H1 (cell line): ENCODE data around the gene CCL15. TPM values are rescaled to one million over a fixed set of nuclear protein-coding genes. Genes with fewer than 3 reads are reported as not detected.

Experiments used
- CTCF ChIA-PET: fragments of 300-600 bp; sonication (Branson Sonifier 250); formaldehyde crosslinking; loops from one replicate; lab custom pipeline; 2021; ENCODE audit not compliant: partially characterized antibody; lab: Charles Lee
- POLR2A ChIA-PET: fragments of 300-600 bp; sonication (Branson Sonifier 250); formaldehyde crosslinking; loops from one replicate; lab custom pipeline; 2021; ENCODE audit warnings: inconsistent platforms; ENCODE audit not compliant: partially characterized antibody; lab: Charles Lee
- DNase-seq, 2 experiments: peaks; one replicate each; pipeline versions ENCODE4 v3.0.0 to v3.0.0-alpha.2; 2010 to 2022; ENCODE audit warnings: low spot score in 2 of 2, low read depth in 1 of 2, mixed read lengths in 1 of 2
- FAIRE-seq: peaks from 2 replicates; lab custom pipeline; 2011; peaks lifted over from hg19 to GRCh38; lab: Jason Lieb, UNC
- H2AFZ ChIP-seq: 2 replicates; pipeline ENCODE4 v1.8.1; 2012; ENCODE audit warnings: low read length, inconsistent platforms
- H2AK5ac ChIP-seq: 2 replicates; pipeline ENCODE4 v1.6.1; 2013; ENCODE audit warnings: low read depth, low read length
- H2BK120ac ChIP-seq: replicated peaks from 2 replicates; pipeline ENCODE3; 2013; ENCODE audit warnings: low read depth, low read length, inconsistent platforms
- H2BK12ac ChIP-seq: 2 replicates; pipeline ENCODE4 v1.6.1; 2013; ENCODE audit warnings: low read depth, low read length
- H2BK15ac ChIP-seq: 2 replicates; pipeline ENCODE4 v1.6.1; 2013; ENCODE audit warnings: low read length
- H2BK20ac ChIP-seq: 2 replicates; pipeline ENCODE4 v1.6.1; 2013; ENCODE audit warnings: low read length
- H2BK5ac ChIP-seq: 2 replicates; pipeline ENCODE4 v1.6.1; 2013; ENCODE audit warnings: low read depth, low read length
- H3K14ac ChIP-seq: 2 replicates; pipeline ENCODE4 v1.6.1; 2013; ENCODE audit warnings: inconsistent platforms; ENCODE audit not compliant: insufficient read length
- H3K18ac ChIP-seq: 2 replicates; pipeline ENCODE4 v1.6.1; 2013; ENCODE audit warnings: low read length; ENCODE audit errors: extremely low read depth
- H3K23ac ChIP-seq: 2 replicates; pipeline ENCODE4 v1.6.1; 2013; ENCODE audit warnings: inconsistent platforms; ENCODE audit not compliant: insufficient read length
- H3K23me2 ChIP-seq: 2 replicates; pipeline ENCODE4 v1.6.1; 2013; ENCODE audit warnings: low read depth, low read length
- H3K27ac ChIP-seq: 2 replicates; pipeline ENCODE4 v1.6.1; 2011; ENCODE audit warnings: low read depth, low read length, inconsistent platforms
- H3K27me3 ChIP-seq, 4 experiments: replicated peaks in 1 of 4; 1 replicate in 1 of 4; 2 replicates in 3 of 4; pipeline versions ENCODE4 v1.6.1 to v1.8.1; 2011 to 2013; ENCODE audit warnings: low read length in 3 of 4, mild to moderate bottlenecking in 3 of 4, inconsistent platforms in 2 of 4, mixed read lengths in 2 of 4, moderate library complexity in 1 of 4; ENCODE audit not compliant: control insufficient read depth in 3 of 4, insufficient read depth in 3 of 4; ENCODE audit errors: extremely low read depth in 1 of 4
- H3K36me3 ChIP-seq, 4 experiments: 2 replicates each; pipeline versions ENCODE4 v1.6.1 to v1.8.1; 2011 to 2013; ENCODE audit warnings: mild to moderate bottlenecking in 4 of 4, low read length in 3 of 4, moderate library complexity in 2 of 4, control low read depth in 1 of 4, inconsistent platforms in 1 of 4; ENCODE audit not compliant: insufficient read depth in 4 of 4, control insufficient read depth in 2 of 4
- H3K4ac ChIP-seq: replicated peaks from 2 replicates; pipeline ENCODE3; 2013; ENCODE audit warnings: low read length, low read depth, mixed read lengths, inconsistent platforms; ENCODE audit not compliant: insufficient read length
- H3K4me1 ChIP-seq, 4 experiments: replicated peaks in 1 of 4; 1 replicate in 1 of 4; 2 replicates in 3 of 4; pipeline versions ENCODE4 v1.6.1 to v1.8.1; 2011 to 2013; ENCODE audit warnings: low read length in 3 of 4, inconsistent platforms in 2 of 4, mixed read lengths in 1 of 4; ENCODE audit not compliant: insufficient read depth in 4 of 4, control insufficient read depth in 3 of 4
- H3K4me2 ChIP-seq, 2 experiments: 2 replicates each; pipeline versions ENCODE4 v1.6.1 to v1.8.1; 2011 to 2013; ENCODE audit warnings: low read depth in 2 of 2, low read length in 2 of 2, control low read depth in 1 of 2, inconsistent platforms in 1 of 2, mild to moderate bottlenecking in 1 of 2; ENCODE audit not compliant: insufficient read depth in 1 of 2
- H3K4me3 ChIP-seq, 4 experiments: fragments of 200-600, 300-600 bp in 1 of 4; sonication (generic), shearing (Covaris generic), sonication (Bioruptor Twin) in 1 of 4; 2 replicates each; pipeline versions ENCODE4 v1.5.1 to v1.8.1; 2011 to 2016; ENCODE audit warnings: low read length in 4 of 4, low read depth in 3 of 4, control low read depth in 2 of 4, inconsistent platforms in 2 of 4, mild to moderate bottlenecking in 2 of 4, mixed read lengths in 1 of 4, moderate library complexity in 1 of 4; ENCODE audit not compliant: insufficient read depth in 2 of 4; ENCODE audit errors: extremely low read depth in 1 of 4
- H3K56ac ChIP-seq: replicated peaks from 2 replicates; pipeline ENCODE3; 2013; ENCODE audit warnings: low read depth, mild to moderate bottlenecking, mixed read lengths, low read length, inconsistent platforms; ENCODE audit not compliant: insufficient read length
- H3K79me1 ChIP-seq: 2 replicates; pipeline ENCODE4 v1.6.1; 2013; ENCODE audit warnings: low read depth, low read length, control low read depth
- H3K79me2 ChIP-seq, 2 experiments: 2 replicates each; pipeline versions ENCODE4 v1.6.1 to v1.8.1; 2012 to 2013; ENCODE audit warnings: low read length in 2 of 2, mild to moderate bottlenecking in 2 of 2, inconsistent platforms in 1 of 2; ENCODE audit not compliant: insufficient read depth in 2 of 2, control insufficient read depth in 1 of 2
- H3K9ac ChIP-seq, 4 experiments: replicated peaks in 1 of 4; 1 replicate in 1 of 4; 2 replicates in 3 of 4; pipeline versions ENCODE4 v1.6.1 to v1.8.1; 2011 to 2013; ENCODE audit warnings: low read depth in 3 of 4, low read length in 3 of 4, control low read depth in 2 of 4, mild to moderate bottlenecking in 2 of 4, moderate library complexity in 2 of 4, inconsistent platforms in 1 of 4; ENCODE audit errors: extremely low read depth in 1 of 4
- H3K9me3 ChIP-seq, 2 experiments: 2 replicates each; pipeline versions ENCODE4 v1.6.1 to v1.8.1; 2012 to 2013; ENCODE audit warnings: mild to moderate bottlenecking in 2 of 2, moderate library complexity in 2 of 2, control low read depth in 1 of 2, inconsistent platforms in 1 of 2, low read depth in 1 of 2, low read length in 1 of 2, mixed read lengths in 1 of 2; ENCODE audit not compliant: insufficient read depth in 2 of 2
- H4K20me1 ChIP-seq, 2 experiments: replicated peaks in 1 of 2; 2 replicates each; pipeline versions ENCODE3 to v1.8.1; 2011 to 2013; ENCODE audit warnings: inconsistent platforms in 2 of 2, low read length in 2 of 2, mild to moderate bottlenecking in 1 of 2; ENCODE audit not compliant: insufficient read depth in 2 of 2, control insufficient read depth in 1 of 2
- H4K5ac ChIP-seq: 2 replicates; pipeline ENCODE4 v1.6.1; 2013; ENCODE audit warnings: low read length, low read depth, mixed read lengths, inconsistent platforms; ENCODE audit not compliant: insufficient read length
- H4K8ac ChIP-seq: 2 replicates; pipeline ENCODE4 v1.8.0; 2013; ENCODE audit warnings: mild to moderate bottlenecking, moderate library complexity, low read length, inconsistent platforms; ENCODE audit not compliant: insufficient read depth; ENCODE audit errors: extremely low read depth
- H4K91ac ChIP-seq: replicated peaks from 2 replicates; pipeline ENCODE3; 2013; ENCODE audit warnings: low read length, mixed read lengths, inconsistent platforms; ENCODE audit not compliant: insufficient read length
- BACH1 ChIP-seq: IDR thresholded peaks from 2 replicates; pipeline ENCODE4 v1.6.1; 2012; ENCODE audit warnings: low read length, improper control_type of control experiment
- BRCA1 ChIP-seq: IDR thresholded peaks from 2 replicates; pipeline ENCODE4 v1.6.1; 2012; ENCODE audit warnings: low read depth, low read length, improper control_type of control experiment
- CTBP2 ChIP-seq: IDR thresholded peaks from 2 replicates; pipeline ENCODE4 v1.7.0; 2011; ENCODE audit warnings: borderline replicate concordance, mild to moderate bottlenecking, moderate library complexity, mixed read lengths, low read length; ENCODE audit not compliant: insufficient read depth, insufficient read length
- EZH2 ChIP-seq: fragments of 200-600 bp; sonication (generic); IDR thresholded peaks from 2 replicates; pipeline ENCODE4 v1.7.1; 2012; ENCODE audit warnings: low read depth, mild to moderate bottlenecking, moderate library complexity, low read length, inconsistent platforms; ENCODE audit not compliant: severe bottlenecking
- GTF2F1 ChIP-seq: IDR thresholded peaks from 2 replicates; pipeline ENCODE4 v1.6.1; 2012; ENCODE audit warnings: low read depth, low read length, improper control_type of control experiment, borderline replicate concordance
- KDM1A ChIP-seq: fragments of 200-600, 300-600 bp; sonication (generic); IDR thresholded peaks from 2 replicates; pipeline ENCODE4 v1.7.1; 2016; ENCODE audit warnings: mild to moderate bottlenecking, low read length, borderline replicate concordance
- NRF1 ChIP-seq: IDR thresholded peaks from 2 replicates; pipeline ENCODE4 v1.6.1; 2011; ENCODE audit warnings: mild to moderate bottlenecking, low read depth, low read length, improper control_type of control experiment
- POLR2A ChIP-seq, 2 experiments: IDR thresholded peaks; 1 replicate in 1 of 2; 2 replicates in 1 of 2; pipeline ENCODE4 v1.6.1; 2011; ENCODE audit warnings: low read depth in 2 of 2, low read length in 2 of 2, mild to moderate bottlenecking in 2 of 2; ENCODE audit errors: control extremely low read depth in 1 of 2
- SAP30 ChIP-seq: fragments of 300-600 bp; sonication (generic); IDR thresholded peaks from 2 replicates; pipeline ENCODE4 v1.7.1; 2012; ENCODE audit warnings: low read length, moderate library complexity, mild to moderate bottlenecking, inconsistent platforms; ENCODE audit not compliant: insufficient read depth, insufficient replicate concordance
- SUZ12 ChIP-seq: fragments of 200-600 bp; sonication (generic); IDR thresholded peaks from 2 replicates; pipeline ENCODE4 v1.6.1; 2012; ENCODE audit warnings: mild to moderate bottlenecking, inconsistent platforms, low read length, moderate library complexity, mixed read lengths
- TAF1 ChIP-seq: IDR thresholded peaks from 2 replicates; pipeline ENCODE4 v1.6.1; 2011; ENCODE audit warnings: mild to moderate bottlenecking, low read depth, low read length
- WGBS, 2 experiments: shearing (Covaris generic) in 1 of 2; methylation state at CpG; one replicate each; pipeline versions ENCODE4 v1.1.6 to v1.1.7; 2013 to 2015; ENCODE audit warnings: low lambda C conversion rate in 2 of 2, mixed read lengths in 2 of 2, inconsistent platforms in 1 of 2, low coverage in 1 of 2, missing lambda C conversion rate in 1 of 2; ENCODE audit not compliant: insufficient replicate concordance in 2 of 2, insufficient coverage in 1 of 2, insufficient read length in 1 of 2; ENCODE audit errors: extremely low coverage in 1 of 2, missing lambda C conversion rate in 1 of 2; 5-methylcytosine and 5-hydroxymethylcytosine counted together
- polyA plus RNA-seq, 7 experiments: library from polyadenylated mRNA; depleted of rRNA in 3 of 7; stranded (reverse) in 5 of 7; unstranded in 2 of 7; fragments of >200 nt in 5 of 7; fragments of 200-250 nt in 2 of 7; gene quantifications; 1 replicate in 5 of 7; 2 replicates in 1 of 7; 4 replicates in 1 of 7; pipeline versions ENCODE4 v1.2.1 to v1.2.3, GENCODE V29; 2011 to 2013; ENCODE audit warnings: missing spikeins in 2 of 7, mixed read lengths in 2 of 7
- total RNA-seq: library from RNA; stranded (reverse); fragmentation: NEBNext Ultra II Directional; extraction: Animal tissue kit (Norgen Biotek cat#: 25700); gene quantifications from 2 replicates; pipeline ENCODE4 v1.2.1, GENCODE V29; 2021
- TF ChIP-seq, protein P1 (sequence below): IDR thresholded peaks from 2 replicates; pipeline ENCODE4 v1.6.1; 2012; ENCODE audit warnings: inconsistent platforms
- TF ChIP-seq, protein P2 (sequence below): IDR thresholded peaks from 2 replicates; pipeline ENCODE4 v1.6.1; 2012; ENCODE audit warnings: low read length, inconsistent platforms

Gene CCL15
- total and polyA plus RNA-seq, 2 of the 8 experiments (the other 6 are each of a cell fraction or from before 2014, with no cell fraction given): not detected

DNA sequence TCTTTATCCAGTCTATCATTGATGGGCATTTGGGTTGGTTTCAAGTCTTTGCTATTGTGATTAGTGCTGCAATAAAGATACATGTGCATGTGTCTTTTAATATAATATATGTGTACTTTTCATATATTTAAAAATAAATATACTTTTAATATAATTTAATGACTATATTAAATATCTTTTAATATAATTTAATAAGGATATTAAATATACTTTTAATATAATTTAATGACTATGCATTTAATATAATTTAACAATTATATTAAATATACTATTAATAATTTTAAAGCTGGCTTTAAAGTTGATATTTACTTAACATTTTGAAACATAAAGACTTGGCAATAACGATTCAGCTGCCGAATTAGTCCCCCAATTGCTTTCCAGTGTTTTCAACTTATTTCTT is 15.2 kb upstream of the CCL15 start:
- 98% methylated on average over 2 of the region's 2 CpGs; no CpG with 5 or more reads in 1 of the 2 experiments for WGBS, 2 experiments
- CTCF ChIA-PET: interaction anchor here (0.8 to 1.5 kb wide), 2 partner anchors 47 to 53 kb away, joined by 3 read pairs; no protein-coding TSS in a partner anchor
- TF ChIP-seq POLR2A (IDR thresholded peaks at IDR 0.05; ENCODE audit: control extremely low read depth in 1 of 2, low read depth in 2 of 2, low read length in 2 of 2) (no peak), CTBP2 (no peak), SAP30 (no peak), TAF1 (no peak), EZH2 (no peak), BRCA1 (no peak), BACH1 (no peak), NRF1 (no peak), KDM1A (no peak), GTF2F1 (no peak), SUZ12 (no peak)
- TF ChIP-seq, protein P1, sequence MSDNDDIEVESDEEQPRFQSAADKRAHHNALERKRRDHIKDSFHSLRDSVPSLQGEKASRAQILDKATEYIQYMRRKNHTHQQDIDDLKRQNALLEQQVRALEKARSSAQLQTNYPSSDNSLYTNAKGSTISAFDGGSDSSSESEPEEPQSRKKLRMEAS: no peak
- TF ChIP-seq, protein P2, sequence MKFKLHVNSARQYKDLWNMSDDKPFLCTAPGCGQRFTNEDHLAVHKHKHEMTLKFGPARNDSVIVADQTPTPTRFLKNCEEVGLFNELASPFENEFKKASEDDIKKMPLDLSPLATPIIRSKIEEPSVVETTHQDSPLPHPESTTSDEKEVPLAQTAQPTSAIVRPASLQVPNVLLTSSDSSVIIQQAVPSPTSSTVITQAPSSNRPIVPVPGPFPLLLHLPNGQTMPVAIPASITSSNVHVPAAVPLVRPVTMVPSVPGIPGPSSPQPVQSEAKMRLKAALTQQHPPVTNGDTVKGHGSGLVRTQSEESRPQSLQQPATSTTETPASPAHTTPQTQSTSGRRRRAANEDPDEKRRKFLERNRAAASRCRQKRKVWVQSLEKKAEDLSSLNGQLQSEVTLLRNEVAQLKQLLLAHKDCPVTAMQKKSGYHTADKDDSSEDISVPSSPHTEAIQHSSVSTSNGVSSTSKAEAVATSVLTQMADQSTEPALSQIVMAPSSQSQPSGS: no peak

More for the DNA sequence above, 15.2 kb upstream of the CCL15 start:
- H2BK12ac ChIP-seq: no peak overlapping the region
- no peak overlapping the region for H3K23ac ChIP-seq
- H3K4me3 ChIP-seq: no peak overlapping the region
- H3K56ac ChIP-seq: no peak overlapping the region
- no peak overlapping the region for H2AFZ ChIP-seq
- no peaks in the 10 kb centered on the region for H3K4me1 ChIP-seq
- H2BK15ac ChIP-seq: no peak overlapping the region
- no peaks in the 10 kb centered on the region for H3K23me2 ChIP-seq
- no peak overlapping the region for H3K4ac ChIP-seq
- H2BK20ac ChIP-seq: no peak overlapping the region
- H4K5ac ChIP-seq: no peak overlapping the region
- no peaks in the 10 kb centered on the region for H4K20me1 ChIP-seq
- H2BK120ac ChIP-seq: no peak overlapping the region
- peaks cover 0 to 14% of the 10 kb centered on the region in 2 experiments; a peak in 2 of 4 replicates for H3K9me3 ChIP-seq
- no peak overlapping the region for H3K9ac ChIP-seq
- no peak overlapping the region for H2BK5ac ChIP-seq
- H3K14ac ChIP-seq: no peak overlapping the region
- no peak overlapping the region for H3K4me2 ChIP-seq
- no peaks in the 10 kb centered on the region for H3K36me3 ChIP-seq
- no peak overlapping the region for H3K27ac ChIP-seq
- POLR2A ChIA-PET: no interaction called here
- H3K27me3 ChIP-seq: no peaks in the 10 kb centered on the region
- no peak for FAIRE-seq
- no peak for DNase-seq
- no peak overlapping the region for H3K18ac ChIP-seq
- no peak overlapping the region for H4K8ac ChIP-seq
- H3K79me2 ChIP-seq: no peaks in the 10 kb centered on the region
- no peak overlapping the region for H2AK5ac ChIP-seq
- no peaks in the 10 kb centered on the region for H3K79me1 ChIP-seq
- H4K91ac ChIP-seq: no peak overlapping the region
